ENCODE measurements around the gene SPOUT1. TPM values are rescaled to one million over a fixed set of nuclear protein-coding genes. Genes with fewer than 3 reads are reported as not detected.

SPOUT1 gene
- polyA plus RNA-seq, 3 donors: 25.7 to 29.9 (median 29.3) TPM

GRCh38 chr9:128810873-128811272 is 18.7 kb downstream of the SPOUT1 start:
- peaks cover 0 to 1% (median 0%) of the 10 kb centered on the region in 7 donors for H3K9me3 Mint-ChIP-seq
- peaks cover 24 to 39% of the 10 kb centered on the region in 2 donors for H3K36me3 ChIP-seq (replicated peaks in 1 of 2; ENCODE audit: control insufficient read depth in 1 of 2, insufficient read depth in 2 of 2, low read length in 2 of 2)
- 90% methylated on average over 2 of the region's 5 CpGs for WGBS (ENCODE audit: insufficient coverage)
- no peaks in the 10 kb centered on the region for H3K4me1 ChIP-seq (ENCODE audit: control insufficient read depth in 1 of 2, insufficient read depth in 2 of 2, low read length in 2 of 2)
- H3K27ac Mint-ChIP-seq: no peak overlapping the region
- no peaks in the 10 kb centered on the region for H3K9me3 ChIP-seq (replicated peaks in 1 of 2; ENCODE audit: control insufficient read depth in 1 of 2, insufficient read depth in 1 of 2, low read length in 2 of 2)
- no peak overlapping the region for H3K4me3 ChIP-seq (replicated peaks in 1 of 3; ENCODE audit: low read depth in 2 of 3, low read length in 3 of 3)
- no peak overlapping the region for H3K9ac ChIP-seq (ENCODE audit: insufficient read depth, low read length, poor library complexity, severe bottlenecking)
- H2AFZ ChIP-seq (ENCODE audit: insufficient read depth, low read depth, low read length, poor library complexity, severe bottlenecking): no peak overlapping the region
- no peak for TF ChIP-seq CTCF (IDR thresholded peaks at IDR 0.05)
- H3K79me2 ChIP-seq (ENCODE audit: insufficient read depth, low read length): no peaks in the 10 kb centered on the region
- no peaks in the 10 kb centered on the region for H3K27me3 ChIP-seq (ENCODE audit: control insufficient read depth in 2 of 2, insufficient read depth in 2 of 2, low read length in 2 of 2)
- no peak overlapping the region for H3K4me3 Mint-ChIP-seq
- intact Hi-C loops (cut with micrococcal nuclease): no loop called here
- H3K27ac ChIP-seq (ENCODE audit: low read depth in 1 of 2, low read length in 2 of 2): no peak overlapping the region
- H3K4me1 Mint-ChIP-seq: no peaks in the 10 kb centered on the region
- peaks cover 0 to 6% (median 6%) of the 10 kb centered on the region in 3 donors for H3K27me3 Mint-ChIP-seq (ENCODE audit: low read depth in 3 of 3)
- no peak for DNase-seq
- H3K36me3 Mint-ChIP-seq: peaks cover 23 to 30% of the 10 kb centered on the region in 2 donors
- no peaks in the 10 kb centered on the region for H4K20me1 ChIP-seq (ENCODE audit: insufficient read depth, low read length)
- no peak overlapping the region for H3K4me2 ChIP-seq (replicated peaks; ENCODE audit: extremely low read depth, low read length, poor library complexity, severe bottlenecking)

DNA sequence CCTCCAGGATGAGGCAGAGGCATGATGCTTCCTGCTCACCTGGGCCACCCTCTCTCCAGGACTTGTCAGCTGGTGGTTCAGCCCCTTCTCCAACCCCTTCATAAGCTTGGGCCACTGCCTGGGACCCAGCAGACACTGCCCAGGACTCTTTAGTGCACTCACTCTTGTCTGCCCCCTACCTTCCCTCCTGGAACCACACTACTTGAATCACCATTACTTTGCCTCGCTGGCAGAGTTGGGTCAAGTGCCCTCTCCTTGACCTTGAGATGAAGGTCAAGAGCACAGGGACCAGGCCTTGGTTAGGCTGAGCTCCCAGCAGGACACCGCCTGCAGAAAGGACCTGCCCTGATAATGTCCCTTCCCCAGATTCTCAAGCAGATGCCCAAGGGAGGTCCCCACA is 19.8 kb downstream of the SPOUT1 start:
- WGBS (ENCODE audit: insufficient coverage): 86% methylated on average over 2 of the region's 2 CpGs
- Mint-ChIP-seq H3K36me3 (peaks cover 27 to 39% of the 10 kb centered on the region in 2 donors), H3K27me3 (ENCODE audit: low read depth in 3 of 3) (peaks cover 0 to 4% (median 1%) of the 10 kb centered on the region in 3 donors), H3K9me3 (no peaks in the 10 kb centered on the region), H3K27ac (peak overlapping the region in 2 of 7 donors; percentile 28 to 36), H3K4me1 (no peaks in the 10 kb centered on the region), H3K4me3 (no peak overlapping the region)
- Histone ChIP-seq H3K4me2 (replicated peaks; ENCODE audit: extremely low read depth, low read length, poor library complexity, severe bottlenecking) (no peak overlapping the region), H3K36me3 (replicated peaks in 1 of 2; ENCODE audit: control insufficient read depth in 1 of 2, insufficient read depth in 2 of 2, low read length in 2 of 2) (peaks cover 28 to 50% of the 10 kb centered on the region in 2 donors), H3K79me2 (ENCODE audit: insufficient read depth, low read length) (no peaks in the 10 kb centered on the region), H3K9ac (ENCODE audit: insufficient read depth, low read length, poor library complexity, severe bottlenecking) (no peak overlapping the region), H3K4me3 (replicated peaks in 1 of 3; ENCODE audit: low read depth in 2 of 3, low read length in 3 of 3) (no peak overlapping the region), H4K20me1 (ENCODE audit: insufficient read depth, low read length) (no peaks in the 10 kb centered on the region), H2AFZ (ENCODE audit: insufficient read depth, low read depth, low read length, poor library complexity, severe bottlenecking) (no peak overlapping the region), H3K27me3 (ENCODE audit: control insufficient read depth in 2 of 2, insufficient read depth in 2 of 2, low read length in 2 of 2) (no peaks in the 10 kb centered on the region), H3K9me3 (replicated peaks in 1 of 2; ENCODE audit: control insufficient read depth in 1 of 2, insufficient read depth in 1 of 2, low read length in 2 of 2) (no peaks in the 10 kb centered on the region), H3K4me1 (ENCODE audit: control insufficient read depth in 1 of 2, insufficient read depth in 2 of 2, low read length in 2 of 2) (no peaks in the 10 kb centered on the region), H3K27ac (ENCODE audit: low read depth in 1 of 2, low read length in 2 of 2) (no peak overlapping the region)
- intact Hi-C loops (cut with micrococcal nuclease): loop anchor here in 1 of 2 donors (10.0 kb wide), 1 partner anchor 65 kb away; no protein-coding TSS in a partner anchor
- TF ChIP-seq CTCF (IDR thresholded peaks at IDR 0.05): no peak
- no peak for DNase-seq

All from CD14-positive monocyte (primary cell).